HCT116 (cell line): ENCODE measurements around the gene SKI. TPM values are rescaled to one million over a fixed set of nuclear protein-coding genes. Genes with fewer than 3 reads are reported as not detected.

Source experiments
- ATAC-seq: fragments of 200-7000 bp; cut with Tn5 transposase; 2 replicates; pipeline ENCODE4 v1.9.1; 2020; ENCODE audit warnings: mild to moderate bottlenecking, moderate library complexity
- BruUV-seq: library from RNA; stranded (reverse); fragments of 400-500 nt; replicated peaks from 2 replicates; lab custom pipeline; 2021; lab: Mats Ljungman, UMichigan
- CTCF ChIA-PET: fragments of 300-600 bp; sonication (Branson Sonifier 250); formaldehyde crosslinking; loops from one replicate; lab custom pipeline; 2021; ENCODE audit warnings: antibody characterized with exemption; lab: Charles Lee
- POLR2A ChIA-PET: fragments of 300-600, 350-600 bp; sonication (Branson Sonifier 250); formaldehyde crosslinking; loops from one replicate; lab custom pipeline; 2021; ENCODE audit warnings: antibody characterized with exemption; lab: Charles Lee
- RAD21 ChIA-PET, 2 experiments: fragments of 300-600 bp; sonication (Branson Sonifier 250); formaldehyde crosslinking; loops; one replicate each; lab custom pipeline; 2023; ENCODE audit warnings: low total read pairs in 2 of 2; ENCODE audit not compliant: uncharacterized antibody in 2 of 2, unreplicated experiment in 2 of 2, low non-redundant PET in 1 of 2; lab: Charles Lee
- DNase-seq: peaks from one replicate; pipeline ENCODE4 v3.0.0-alpha.2; 2010; ENCODE audit warnings: low read depth, low spot score
- H2AFZ ChIP-seq: fragments of 200-600 bp; shearing (Covaris generic), sonication (generic); 2 replicates; pipeline ENCODE4 v1.6.1; 2017; ENCODE audit warnings: low read depth, mixed run types, mixed read lengths, antibody characterized with exemption, low read length; ENCODE audit not compliant: poor library complexity, severe bottlenecking
- H3K27ac ChIP-seq: 2 replicates; pipeline ENCODE4 v1.5.1; 2012; ENCODE audit warnings: low read depth, low read length
- H3K27me3 ChIP-seq: fragments of 200-600 bp; sonication (generic); 2 replicates; pipeline ENCODE4 v1.6.1; 2016; ENCODE audit warnings: mixed run types, low read length, mixed read lengths; ENCODE audit not compliant: insufficient read depth
- H3K36me3 ChIP-seq, 2 experiments: fragments of 200-500 bp in 1 of 2; fragments of 200-600 bp in 1 of 2; sonication (Bioruptor generic) in 1 of 2; sonication (generic) in 1 of 2; 2 replicates each; pipeline versions ENCODE4 v1.5.1 to v1.6.1; 2014 to 2016; ENCODE audit warnings: low read length in 2 of 2, inconsistent platforms in 1 of 2, mixed read lengths in 1 of 2, mixed run types in 1 of 2; ENCODE audit not compliant: insufficient read depth in 2 of 2, control insufficient read depth in 1 of 2
- H3K4me1 ChIP-seq, 2 experiments: fragments of 200-600 bp in 1 of 2; sonication (generic) in 1 of 2; 2 replicates each; pipeline versions ENCODE4 v1.5.1 to v1.6.1; 2012 to 2017; ENCODE audit warnings: low read length in 2 of 2, inconsistent platforms in 1 of 2, mild to moderate bottlenecking in 1 of 2, mixed read lengths in 1 of 2, mixed run types in 1 of 2, moderate library complexity in 1 of 2; ENCODE audit not compliant: insufficient read depth in 2 of 2, control insufficient read depth in 1 of 2
- H3K4me2 ChIP-seq: fragments of 200-600 bp; sonication (generic); 2 replicates; pipeline ENCODE4 v1.6.1; 2017; ENCODE audit warnings: mixed run types, low read length, mixed read lengths
- H3K4me3 ChIP-seq, 2 experiments: fragments of 200-600 bp in 1 of 2; sonication (generic) in 1 of 2; replicated peaks in 1 of 2; 2 replicates each; pipeline ENCODE4 v1.5.1; 2011 to 2016; ENCODE audit warnings: low read length in 2 of 2, control low read depth in 1 of 2, low read depth in 1 of 2, mild to moderate bottlenecking in 1 of 2, mixed read lengths in 1 of 2, mixed run types in 1 of 2
- H3K79me2 ChIP-seq: fragments of 200-600 bp; sonication (generic); 2 replicates; pipeline ENCODE4 v1.6.1; 2017; ENCODE audit warnings: mild to moderate bottlenecking, mixed run types, low read length, moderate library complexity, mixed read lengths; ENCODE audit not compliant: insufficient read depth
- H3K9ac ChIP-seq: fragments of 200-600 bp; sonication (generic); 2 replicates; pipeline ENCODE4 v1.6.1; 2016; ENCODE audit warnings: low read length, mixed read lengths
- H3K9me2 ChIP-seq: fragments of 200-600 bp; sonication (generic), shearing (Covaris generic); 2 replicates; pipeline ENCODE4 v1.6.1; 2017; ENCODE audit warnings: mixed run types, mild to moderate bottlenecking, moderate library complexity; ENCODE audit not compliant: insufficient read depth
- H3K9me3 ChIP-seq, 2 experiments: fragments of 200-500 bp in 1 of 2; fragments of 200-600 bp in 1 of 2; sonication (Bioruptor generic) in 1 of 2; sonication (generic) in 1 of 2; 2 replicates each; pipeline ENCODE4 v1.6.1; 2014 to 2017; ENCODE audit warnings: low read length in 2 of 2, mixed read lengths in 2 of 2, inconsistent platforms in 1 of 2, low read depth in 1 of 2, mild to moderate bottlenecking in 1 of 2, mixed run types in 1 of 2, moderate library complexity in 1 of 2; ENCODE audit not compliant: control insufficient read depth in 1 of 2, insufficient read depth in 1 of 2
- H4K20me1 ChIP-seq: fragments of 200-600 bp; sonication (generic), shearing (Covaris generic); 2 replicates; pipeline ENCODE4 v1.6.1; 2017; ENCODE audit warnings: mixed run types, mild to moderate bottlenecking, moderate library complexity; ENCODE audit not compliant: insufficient read depth
- EGR1 ChIP-seq: IDR thresholded peaks from 2 replicates; pipeline ENCODE4 v1.6.1; 2012; ENCODE audit warnings: low read depth
- ELF1 ChIP-seq: IDR thresholded peaks from 2 replicates; pipeline ENCODE4 v1.6.1; 2012; ENCODE audit warnings: low read depth, borderline replicate concordance
- EZH2 ChIP-seq: fragments of 200-600 bp; sonication (generic); IDR thresholded peaks from 2 replicates; pipeline ENCODE4 v1.6.1; 2017; ENCODE audit warnings: antibody characterized with exemption, mixed run types
- SP1 ChIP-seq: IDR thresholded peaks from 2 replicates; pipeline ENCODE4 v1.6.1; 2012; ENCODE audit warnings: low read depth
- TCF7L2 ChIP-seq: IDR thresholded peaks from 2 replicates; pipeline ENCODE4 v1.7.0; 2011; ENCODE audit warnings: borderline replicate concordance, inconsistent platforms; ENCODE audit not compliant: insufficient read depth, insufficient read length; ENCODE audit errors: extremely low read depth
- ZFX ChIP-seq: fragments of 450-650 bp; IDR thresholded peaks from 2 replicates; pipeline ENCODE4 v1.6.1; 2017
- intact Hi-C: fragments of 100-400 bp; cut with micrococcal nuclease; formaldehyde crosslinking; loops from 2 replicates; pipeline ENCODE4 v1.10.0; 2022
- total RNA-seq: library from RNA; stranded (reverse); gene quantifications from one replicate; pipeline ENCODE4 v1.2.1, GENCODE V29; 2021; ENCODE audit not compliant: unreplicated experiment
- TF ChIP-seq, protein P1 (sequence below): IDR thresholded peaks from 2 replicates; pipeline ENCODE4 v1.6.1; 2012
- TF ChIP-seq, protein P2 (sequence below): IDR thresholded peaks from 2 replicates; pipeline ENCODE4 v1.6.1; 2012; ENCODE audit warnings: low read depth

SKI gene
- total RNA-seq, 1 experiment from 2014 or later: 56.2 TPM

DNA sequence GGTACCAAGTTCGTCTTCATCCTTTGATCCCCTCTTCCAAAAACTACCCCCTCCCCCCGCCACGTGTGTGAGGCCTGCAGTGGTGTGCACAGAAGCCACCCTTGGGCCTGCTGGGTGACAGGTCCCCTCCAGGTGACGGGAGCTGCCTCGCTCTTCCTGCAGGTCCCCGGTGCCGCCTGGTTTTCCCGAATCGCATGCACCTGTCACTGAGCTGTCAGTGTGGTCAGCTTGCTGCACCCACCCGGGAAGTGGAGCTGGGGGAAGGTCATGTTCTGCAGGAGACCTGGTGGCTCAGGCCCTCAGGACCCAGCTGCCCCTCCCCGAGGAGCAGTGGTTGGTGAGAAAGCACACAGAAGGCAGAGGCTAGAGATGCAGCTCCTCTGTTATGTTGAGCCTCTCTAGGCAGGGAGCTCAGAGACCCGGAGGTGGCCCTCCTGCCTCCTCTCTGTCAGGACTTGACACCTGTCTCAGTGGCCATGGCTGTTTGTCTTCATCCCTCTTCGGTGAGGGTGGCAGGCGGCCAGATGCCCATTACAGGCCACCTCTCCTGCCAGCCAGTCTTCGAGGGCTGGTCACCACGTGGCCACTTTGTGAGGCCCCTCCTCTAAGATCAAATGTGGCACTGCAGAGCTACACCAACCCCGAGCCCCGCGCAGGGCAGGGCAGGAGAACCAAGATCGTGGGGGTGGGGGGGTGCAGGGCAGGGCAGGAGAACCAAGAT is 60.9 kb downstream of the SKI start:
- intact Hi-C loops: no loop called here
- H3K79me2 ChIP-seq: peaks cover 97% of the 10 kb centered on the region
- H4K20me1 ChIP-seq: peaks cover 8% of the 10 kb centered on the region; the same call in 1 of the 2 replicates
- RAD21 ChIA-PET: no interaction called here
- no peak overlapping the region for H3K4me2 ChIP-seq
- DNase-seq: no peak
- TF ChIP-seq EGR1 (no peak), ELF1 (no peak), ZFX (no peak)
- TF ChIP-seq, protein P1, sequence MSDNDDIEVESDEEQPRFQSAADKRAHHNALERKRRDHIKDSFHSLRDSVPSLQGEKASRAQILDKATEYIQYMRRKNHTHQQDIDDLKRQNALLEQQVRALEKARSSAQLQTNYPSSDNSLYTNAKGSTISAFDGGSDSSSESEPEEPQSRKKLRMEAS: no peak
- no peak for ATAC-seq
- H3K4me1 ChIP-seq: no peaks in the 10 kb centered on the region
- no peak overlapping the region for H2AFZ ChIP-seq
- no peaks in the 10 kb centered on the region for H3K27me3 ChIP-seq
- BruUV-seq: no TSS peak
- no peaks in the 10 kb centered on the region for H3K9me2 ChIP-seq
- no peak overlapping the region for H3K4me3 ChIP-seq
- no peak overlapping the region for H3K9ac ChIP-seq
- POLR2A ChIA-PET: no interaction called here
- H3K9me3 ChIP-seq: no peaks in the 10 kb centered on the region
- CTCF ChIA-PET: no interaction called here
- H3K36me3 ChIP-seq: no peaks in the 10 kb centered on the region
- H3K27ac ChIP-seq: no peak overlapping the region

DNA sequence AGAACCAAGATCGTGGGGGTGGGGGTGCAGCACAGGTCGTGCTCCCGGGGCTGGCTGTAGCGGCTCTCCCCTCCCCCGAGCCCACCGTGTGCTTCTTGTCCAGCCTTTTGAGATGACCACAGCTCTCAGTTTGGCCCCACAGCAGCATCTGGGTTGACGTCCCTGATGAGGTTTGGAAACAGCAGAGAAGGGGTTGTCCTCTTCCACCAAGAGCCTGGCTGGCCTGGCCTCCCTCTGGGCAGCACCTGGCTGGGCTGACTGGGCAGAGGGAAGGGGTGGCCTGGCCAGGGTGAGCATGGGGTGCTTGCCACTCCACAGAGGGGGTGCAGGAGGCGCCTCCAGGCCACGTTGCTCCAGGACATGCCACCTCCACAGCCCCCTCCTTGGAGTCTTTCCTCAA is 61.5 kb downstream of the SKI start:
- DNase-seq: no peak
- peaks cover 97% of the 10 kb centered on the region for H3K79me2 ChIP-seq

More for the DNA sequence above, 61.5 kb downstream of the SKI start:
- no peaks in the 10 kb centered on the region for H3K9me2 ChIP-seq
- no peak overlapping the region for H3K27ac ChIP-seq
- no peaks in the 10 kb centered on the region for H3K9me3 ChIP-seq
- no peak overlapping the region for H3K9ac ChIP-seq
- BruUV-seq: no TSS peak
- CTCF ChIA-PET: no interaction called here
- POLR2A ChIA-PET: no interaction called here
- intact Hi-C loops: no loop called here
- no peak for TF ChIP-seq SP1
- TF ChIP-seq, protein P2, sequence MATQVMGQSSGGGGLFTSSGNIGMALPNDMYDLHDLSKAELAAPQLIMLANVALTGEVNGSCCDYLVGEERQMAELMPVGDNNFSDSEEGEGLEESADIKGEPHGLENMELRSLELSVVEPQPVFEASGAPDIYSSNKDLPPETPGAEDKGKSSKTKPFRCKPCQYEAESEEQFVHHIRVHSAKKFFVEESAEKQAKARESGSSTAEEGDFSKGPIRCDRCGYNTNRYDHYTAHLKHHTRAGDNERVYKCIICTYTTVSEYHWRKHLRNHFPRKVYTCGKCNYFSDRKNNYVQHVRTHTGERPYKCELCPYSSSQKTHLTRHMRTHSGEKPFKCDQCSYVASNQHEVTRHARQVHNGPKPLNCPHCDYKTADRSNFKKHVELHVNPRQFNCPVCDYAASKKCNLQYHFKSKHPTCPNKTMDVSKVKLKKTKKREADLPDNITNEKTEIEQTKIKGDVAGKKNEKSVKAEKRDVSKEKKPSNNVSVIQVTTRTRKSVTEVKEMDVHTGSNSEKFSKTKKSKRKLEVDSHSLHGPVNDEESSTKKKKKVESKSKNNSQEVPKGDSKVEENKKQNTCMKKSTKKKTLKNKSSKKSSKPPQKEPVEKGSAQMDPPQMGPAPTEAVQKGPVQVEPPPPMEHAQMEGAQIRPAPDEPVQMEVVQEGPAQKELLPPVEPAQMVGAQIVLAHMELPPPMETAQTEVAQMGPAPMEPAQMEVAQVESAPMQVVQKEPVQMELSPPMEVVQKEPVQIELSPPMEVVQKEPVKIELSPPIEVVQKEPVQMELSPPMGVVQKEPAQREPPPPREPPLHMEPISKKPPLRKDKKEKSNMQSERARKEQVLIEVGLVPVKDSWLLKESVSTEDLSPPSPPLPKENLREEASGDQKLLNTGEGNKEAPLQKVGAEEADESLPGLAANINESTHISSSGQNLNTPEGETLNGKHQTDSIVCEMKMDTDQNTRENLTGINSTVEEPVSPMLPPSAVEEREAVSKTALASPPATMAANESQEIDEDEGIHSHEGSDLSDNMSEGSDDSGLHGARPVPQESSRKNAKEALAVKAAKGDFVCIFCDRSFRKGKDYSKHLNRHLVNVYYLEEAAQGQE: no peak
- no peak for TF ChIP-seq ZFX
- TF ChIP-seq EZH2: no peak
- TF ChIP-seq TCF7L2: no peak
- H3K4me2 ChIP-seq: no peak overlapping the region
- no peak overlapping the region for H2AFZ ChIP-seq
- RAD21 ChIA-PET: no interaction called here
- no peaks in the 10 kb centered on the region for H3K4me1 ChIP-seq
- no peak overlapping the region for H3K4me3 ChIP-seq
- no peak; the same call in 1 of the 2 replicates for ATAC-seq
- H4K20me1 ChIP-seq: peaks cover 8% of the 10 kb centered on the region; the same call in 1 of the 2 replicates
- H3K27me3 ChIP-seq: no peaks in the 10 kb centered on the region
- H3K36me3 ChIP-seq: no peaks in the 10 kb centered on the region
